ENCODE measurements around the gene TBC1D4.

- no peak for TF ChIP-seq POLR2A (IDR thresholded peaks at IDR 0.05)
- no peak for TF ChIP-seq CTCF (IDR thresholded peaks at IDR 0.05)
These were observed 226.8 kb downstream of the TBC1D4 start for GRCh38 chr13:75255147-75255546.
